AG04449 (cell line): ENCODE measurements around the gene SLIT3.
A peak's percentile ranks its signal among the peaks of the same experiment; 100 is the strongest.

Experiments used
- CTCF ChIA-PET: fragments of 350-600 bp; formaldehyde crosslinking; extraction: SDS; loops from one replicate; lab custom pipeline; 2021; ENCODE audit warnings: antibody characterized with exemption; lab: Yijun Ruan, JAX
- POLR2A ChIA-PET: fragments of 400-600, 350-600 bp; formaldehyde crosslinking; extraction: SDS; loops from one replicate; lab custom pipeline; 2020; ENCODE audit warnings: antibody characterized with exemption, inconsistent platforms; lab: Yijun Ruan, JAX
- DNase-seq: peaks from one replicate; pipeline ENCODE4 v3.0.0-alpha.2; 2010; ENCODE audit warnings: low read depth, low spot score
- H3K4me3 ChIP-seq: 2 replicates; pipeline ENCODE4 v1.5.1; 2011; ENCODE audit warnings: low read depth, mild to moderate bottlenecking, control low read depth, low read length
- CTCF ChIP-seq: IDR thresholded peaks from one replicate; pipeline ENCODE4 v1.5.1; 2011; ENCODE audit warnings: mild to moderate bottlenecking, moderate library complexity, low read length, control low read depth, inconsistent platforms; ENCODE audit not compliant: insufficient read depth; ENCODE audit errors: missing control alignments

The SLIT3 gene

DNA sequence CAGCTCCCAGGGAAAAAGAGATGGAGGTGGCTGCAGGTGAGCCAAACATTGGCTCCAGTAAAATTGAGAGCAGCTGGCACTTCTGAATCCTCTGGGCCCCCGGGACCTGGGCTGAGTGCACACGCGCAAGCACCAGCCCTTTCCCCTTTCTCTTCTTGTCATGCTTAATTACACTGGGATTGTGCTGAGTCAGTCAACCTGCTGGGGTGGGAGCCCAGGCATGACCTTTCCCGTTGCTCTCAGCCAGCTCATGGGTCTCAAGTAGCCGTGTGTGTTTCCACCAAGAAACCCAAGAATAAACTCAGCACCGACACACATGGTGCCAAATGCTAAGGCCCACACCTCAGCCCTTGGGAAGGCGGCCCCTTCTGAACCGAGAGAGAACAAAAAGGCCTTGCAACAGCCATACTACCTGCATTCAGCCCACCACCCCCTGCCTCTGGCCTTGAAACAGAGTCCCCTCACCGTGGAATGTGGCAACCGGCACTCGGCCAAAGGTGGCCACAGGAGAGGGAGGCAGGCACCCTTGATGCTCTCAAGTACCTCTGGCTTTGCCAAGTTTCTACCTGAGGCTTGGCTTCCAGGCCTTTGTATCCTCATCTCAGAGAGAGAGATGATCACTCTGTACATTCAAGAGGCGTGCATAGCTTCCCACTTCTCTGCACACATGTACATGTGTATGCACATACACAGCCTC lies 28.1 kb downstream of the SLIT3 start:
- ChIA-PET POLR2A (no interaction called here), CTCF (interaction anchor here (1.3 to 1.8 kb wide), 2 partner anchors 29 to 286 kb away, joined by 4 to 5 read pairs; partner anchors contain the start of gene SLIT3)
- H3K4me3 ChIP-seq: no peak overlapping the region
- TF ChIP-seq CTCF: no peak
- DNase-seq: no peak

DNA sequence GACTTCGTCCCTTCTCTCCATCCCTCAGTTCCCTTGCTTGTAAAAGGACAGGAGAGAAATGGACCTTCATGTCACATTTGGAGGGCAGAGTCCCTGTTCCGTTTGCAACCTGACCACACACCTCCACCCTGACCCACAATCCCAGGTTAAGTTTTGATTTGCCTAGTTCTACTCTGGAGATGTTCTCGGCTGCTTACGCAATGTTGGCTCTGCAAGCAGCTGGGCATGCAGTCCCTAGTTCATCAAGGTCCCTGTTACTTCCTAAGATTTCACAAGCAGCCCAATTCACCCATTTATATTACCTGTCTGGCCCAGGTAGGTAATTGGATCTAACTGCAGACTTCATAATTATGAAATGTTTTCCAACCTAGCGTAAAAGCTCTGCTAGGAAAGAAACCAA lies 28.8 kb downstream of the SLIT3 start:
- no peak for TF ChIP-seq CTCF
- H3K4me3 ChIP-seq: no peak overlapping the region
- ChIA-PET CTCF (no interaction called here), POLR2A (no interaction called here)
- DNase-seq: no peak

- TF ChIP-seq CTCF: no peak
Observed at GRCh38 chr5:169270827-169271226, 30.1 kb downstream of the SLIT3 start.

GRCh38 chr5:169268019-169268418 lies 32.9 kb downstream of the SLIT3 start:
- POLR2A ChIA-PET: no interaction called here
- no peak for TF ChIP-seq CTCF
- CTCF ChIA-PET: interaction anchor here (2.2 kb wide), 1 partner anchor 35 kb away, joined by 7 read pairs; no protein-coding TSS in a partner anchor
- H3K4me3 ChIP-seq: no peak overlapping the region
- DNase-seq: peak; percentile 44

More at GRCh38 chr5:169270827-169271226, 30.1 kb downstream of the SLIT3 start:
- no peak for DNase-seq
- ChIA-PET POLR2A (no interaction called here), CTCF (interaction anchor here (1.1 to 1.6 kb wide), 3 partner anchors 9 to 284 kb away, joined by 3 to 4 read pairs (median 3); no protein-coding TSS in a partner anchor)
- no peak overlapping the region for H3K4me3 ChIP-seq

GRCh38 chr5:169265888-169266287 lies 35.1 kb downstream of the SLIT3 start:
- no peak overlapping the region for H3K4me3 ChIP-seq
- no peak for DNase-seq
- TF ChIP-seq CTCF: no peak
- ChIA-PET CTCF (interaction anchor here (0.6 to 1.5 kb wide), 5 partner anchors 10 to 283 kb away, joined by 3 to 6 read pairs (median 3); no protein-coding TSS in a partner anchor), POLR2A (no interaction called here)

GRCh38 chr5:169263591-169263990 lies 37.3 kb downstream of the SLIT3 start:
- ChIA-PET CTCF (no interaction called here), POLR2A (no interaction called here)
- H3K4me3 ChIP-seq: no peak overlapping the region
- no peak for DNase-seq
- no peak for TF ChIP-seq CTCF
